ENCODE measurements around the gene MGAT5B.

MGAT5B gene

DNA sequence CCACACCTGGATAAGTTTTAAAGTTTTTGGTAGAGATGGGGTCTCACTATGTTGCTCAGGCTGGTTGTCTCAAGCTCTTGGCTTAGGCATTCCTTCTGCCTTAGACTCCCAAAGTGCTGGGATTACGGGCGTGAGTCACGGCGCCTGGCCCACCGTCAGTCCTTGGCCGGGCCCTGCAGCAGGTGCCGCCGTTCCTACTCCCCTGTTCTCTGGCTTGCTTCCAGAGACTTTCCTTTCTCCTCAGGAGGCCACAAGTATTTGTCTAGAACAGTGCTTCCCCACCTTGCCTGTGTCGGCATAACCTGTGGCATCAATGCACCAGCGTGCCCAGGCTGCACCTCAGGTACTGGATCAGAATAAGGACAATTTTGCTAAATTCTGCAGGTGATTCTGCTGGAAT, 3.0 kb upstream of the MGAT5B start:
- TF ChIP-seq, protein P1, sequence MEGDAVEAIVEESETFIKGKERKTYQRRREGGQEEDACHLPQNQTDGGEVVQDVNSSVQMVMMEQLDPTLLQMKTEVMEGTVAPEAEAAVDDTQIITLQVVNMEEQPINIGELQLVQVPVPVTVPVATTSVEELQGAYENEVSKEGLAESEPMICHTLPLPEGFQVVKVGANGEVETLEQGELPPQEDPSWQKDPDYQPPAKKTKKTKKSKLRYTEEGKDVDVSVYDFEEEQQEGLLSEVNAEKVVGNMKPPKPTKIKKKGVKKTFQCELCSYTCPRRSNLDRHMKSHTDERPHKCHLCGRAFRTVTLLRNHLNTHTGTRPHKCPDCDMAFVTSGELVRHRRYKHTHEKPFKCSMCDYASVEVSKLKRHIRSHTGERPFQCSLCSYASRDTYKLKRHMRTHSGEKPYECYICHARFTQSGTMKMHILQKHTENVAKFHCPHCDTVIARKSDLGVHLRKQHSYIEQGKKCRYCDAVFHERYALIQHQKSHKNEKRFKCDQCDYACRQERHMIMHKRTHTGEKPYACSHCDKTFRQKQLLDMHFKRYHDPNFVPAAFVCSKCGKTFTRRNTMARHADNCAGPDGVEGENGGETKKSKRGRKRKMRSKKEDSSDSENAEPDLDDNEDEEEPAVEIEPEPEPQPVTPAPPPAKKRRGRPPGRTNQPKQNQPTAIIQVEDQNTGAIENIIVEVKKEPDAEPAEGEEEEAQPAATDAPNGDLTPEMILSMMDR (IDR thresholded peaks at IDR 0.05; ENCODE audit: borderline replicate concordance, insufficient read depth, low read depth, low read length) = no peak
- no peak overlapping the region for H3K4me3 ChIP-seq (ENCODE audit: low read depth, low read length)

DNA sequence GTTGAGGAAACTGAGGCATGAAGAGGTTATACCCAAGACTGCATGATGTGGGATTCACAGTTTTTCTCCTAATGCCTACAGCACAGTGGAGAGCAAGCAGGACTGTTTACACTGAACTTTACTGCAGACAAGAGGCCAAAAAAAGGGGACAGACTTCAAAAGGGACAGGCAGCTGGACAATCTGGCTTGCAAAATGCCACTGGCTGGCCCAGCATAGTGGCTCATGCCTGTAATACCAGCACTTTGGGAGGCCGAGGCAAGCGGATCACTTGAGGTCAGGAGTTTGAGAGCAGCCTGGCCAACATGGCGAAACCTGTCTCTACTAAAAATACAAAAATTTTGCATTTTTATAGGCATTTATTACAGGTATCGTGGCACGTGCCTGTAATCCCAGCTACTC, 2.0 kb upstream of the MGAT5B start:
- TF ChIP-seq, protein P1 (IDR thresholded peaks at IDR 0.05; ENCODE audit: borderline replicate concordance, insufficient read depth, low read depth, low read length) = no peak
- no peak overlapping the region for H3K4me3 ChIP-seq (ENCODE audit: low read depth, low read length)

DNA sequence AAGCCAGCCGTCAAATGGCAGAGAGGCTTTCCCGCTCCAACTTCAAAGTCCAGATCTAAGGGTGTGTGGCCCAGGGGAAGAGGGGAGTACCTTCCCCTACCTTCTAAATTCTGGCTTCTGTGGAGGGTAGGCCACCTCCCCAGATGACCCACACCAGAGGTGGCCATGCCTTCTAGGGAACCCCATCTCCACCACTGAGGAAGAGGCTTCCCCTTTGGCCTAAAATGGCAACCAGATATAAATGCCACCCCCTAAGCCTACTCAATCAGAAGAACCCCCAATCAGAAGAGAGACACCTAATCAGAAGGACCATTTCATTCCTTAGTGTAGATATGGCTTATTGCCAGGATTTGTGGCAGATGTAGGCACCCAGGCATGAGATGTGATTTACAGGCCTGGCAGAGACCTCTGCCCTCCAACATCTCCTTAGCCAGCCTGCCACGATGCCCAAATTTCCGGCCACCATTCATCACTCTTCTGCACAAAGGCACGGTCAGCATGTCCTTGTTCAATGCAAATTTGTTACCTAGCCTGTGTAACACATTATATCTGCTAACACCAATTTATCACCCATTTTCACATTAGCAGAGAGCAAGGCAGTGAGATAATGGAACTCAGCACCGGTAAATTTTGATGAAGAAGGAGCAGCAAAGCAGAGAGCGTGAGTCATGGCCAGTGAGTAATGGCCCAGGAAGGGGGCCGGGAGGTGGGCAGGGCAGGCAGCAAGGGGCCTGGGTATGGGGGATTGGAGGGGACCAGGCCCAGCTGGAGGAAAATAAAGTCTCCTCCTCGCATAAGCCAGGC, 1.2 kb upstream of the MGAT5B start:
- TF ChIP-seq, protein P1 (IDR thresholded peaks at IDR 0.05; ENCODE audit: borderline replicate concordance, insufficient read depth, low read depth, low read length) = no peak
- no peak overlapping the region for H3K4me3 ChIP-seq (ENCODE audit: low read depth, low read length)

DNA sequence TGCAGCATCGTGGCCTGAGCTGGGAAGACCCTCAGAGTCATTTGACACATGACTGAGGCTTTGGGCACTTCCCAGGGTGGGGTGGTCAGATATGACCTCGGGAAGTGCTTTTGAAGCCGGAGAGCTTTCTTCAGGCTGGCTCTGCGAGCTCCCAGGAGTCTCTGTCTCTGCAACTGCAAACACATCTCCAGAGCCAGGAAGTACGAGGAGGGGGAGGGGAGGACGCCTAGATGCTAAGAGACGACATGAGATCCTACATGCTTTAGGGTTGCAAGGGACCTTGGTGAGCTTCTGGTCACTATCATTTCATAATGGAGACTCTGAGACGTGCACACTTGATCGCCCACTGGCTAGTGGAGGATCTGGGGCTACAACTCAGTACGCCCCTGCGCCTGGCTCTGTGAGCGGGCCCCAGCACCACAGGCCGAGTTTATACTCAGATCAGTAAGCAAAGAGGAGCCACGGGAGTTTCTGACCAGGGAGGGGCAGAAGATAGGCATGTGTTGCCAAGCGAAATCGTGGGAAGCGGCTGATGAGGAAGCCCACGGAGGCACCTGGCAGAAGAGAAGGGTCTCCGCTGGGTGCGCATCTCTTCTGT, 527 bp upstream of the MGAT5B start:
- TF ChIP-seq, protein P1 (IDR thresholded peaks at IDR 0.05; ENCODE audit: borderline replicate concordance, insufficient read depth, low read depth, low read length) = no peak
- H3K4me3 ChIP-seq (ENCODE audit: low read depth, low read length) = no peak overlapping the region

DNA sequence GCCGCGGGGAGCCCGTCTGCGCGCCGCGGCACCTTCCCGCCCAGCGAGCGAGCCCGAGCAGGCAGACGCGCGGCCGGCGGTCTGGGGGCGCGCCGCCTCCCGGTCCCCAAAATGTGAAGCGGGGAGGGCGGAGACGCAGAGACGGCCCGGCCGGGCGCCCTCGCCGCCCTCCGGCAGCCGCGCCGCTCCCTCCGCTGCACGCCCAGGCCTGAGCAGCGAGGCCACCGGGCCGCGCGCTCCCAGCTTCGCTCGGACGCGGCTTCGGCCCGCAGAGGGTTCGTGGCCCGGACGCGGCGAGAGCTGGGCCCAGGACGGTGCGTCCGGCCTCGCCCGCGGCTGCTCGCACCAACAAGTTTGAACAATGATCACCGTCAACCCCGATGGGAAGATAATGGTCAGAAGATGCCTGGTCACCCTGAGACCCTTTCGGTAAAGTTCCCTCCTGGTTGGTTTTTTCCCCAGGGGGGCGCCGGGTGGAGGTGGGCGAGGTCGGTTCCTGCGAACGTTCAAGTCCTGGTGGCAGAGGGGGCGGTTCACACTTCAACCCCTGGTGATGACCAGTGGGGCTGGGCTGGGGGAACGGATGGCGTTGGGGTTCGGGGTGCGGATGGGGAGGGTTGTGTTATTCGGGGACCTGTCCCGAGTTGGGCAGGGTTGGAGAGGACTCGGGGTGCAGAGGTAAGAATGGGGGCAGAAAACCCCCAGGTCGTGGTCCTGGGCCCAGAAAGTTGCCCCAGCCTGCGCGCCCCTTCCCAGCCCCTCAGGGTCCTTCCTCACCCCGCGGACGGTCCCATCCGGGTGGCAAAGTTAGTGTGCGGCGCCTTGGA, 678 bp downstream of the MGAT5B start:
- no peak overlapping the region for H3K4me3 ChIP-seq (ENCODE audit: low read depth, low read length)
- TF ChIP-seq, protein P1 (IDR thresholded peaks at IDR 0.05; ENCODE audit: borderline replicate concordance, insufficient read depth, low read depth, low read length) = no peak

DNA sequence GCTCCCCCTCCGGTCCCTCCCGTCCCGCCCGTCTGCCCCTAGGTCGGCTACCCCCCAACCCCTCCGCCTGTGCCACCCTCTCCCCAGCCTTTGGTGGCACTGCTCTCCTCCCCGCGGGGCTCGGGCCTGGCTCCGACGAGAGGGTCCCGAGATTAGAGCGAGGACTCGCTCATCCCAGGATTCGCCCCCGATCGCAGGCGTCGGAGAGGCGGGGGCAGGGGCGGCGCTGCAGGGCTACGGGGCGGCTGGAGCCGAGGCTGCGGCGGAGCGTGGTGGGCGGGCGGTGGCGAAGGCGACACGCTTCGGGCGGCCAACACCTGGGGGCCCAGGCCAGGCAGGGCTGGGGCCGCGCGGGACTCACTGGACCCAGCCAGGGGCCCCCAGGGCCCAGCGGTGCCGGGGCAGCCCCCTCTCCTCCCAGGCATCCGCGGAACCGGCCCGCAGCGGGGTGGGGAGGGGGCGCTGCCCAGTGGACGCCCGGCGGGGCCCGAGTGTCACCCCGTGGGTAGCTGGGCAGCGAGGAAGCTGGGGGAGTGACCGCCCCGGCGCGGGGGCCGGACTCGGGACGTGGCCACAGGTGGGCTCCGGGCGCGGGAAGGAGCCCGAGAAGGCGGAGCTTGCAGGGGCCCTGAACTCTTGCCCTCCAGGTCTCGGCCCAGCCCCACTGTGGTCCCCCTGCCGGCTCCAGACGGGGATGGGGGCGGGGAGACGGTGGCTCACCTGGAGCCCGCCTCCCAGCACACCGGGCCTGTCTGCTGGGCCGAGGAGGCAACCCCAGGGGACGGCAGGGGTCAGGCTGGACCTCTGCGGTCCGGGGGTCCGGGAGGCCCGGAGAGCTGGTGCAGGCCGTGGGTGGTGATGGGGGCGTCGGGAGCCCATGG, 1.5 kb downstream of the MGAT5B start:
- no peak overlapping the region for H3K4me3 ChIP-seq (ENCODE audit: low read depth, low read length)
- TF ChIP-seq, protein P1 (IDR thresholded peaks at IDR 0.05; ENCODE audit: borderline replicate concordance, insufficient read depth, low read depth, low read length) = no peak
